B cell (primary cell): Measurements from ENCODE around the gene KCTD13.

Source experiments
- EZH2 ChIP-seq: IDR thresholded peaks from 2 replicates; pipeline ENCODE4 v1.6.1; 2012; ENCODE audit warnings: borderline replicate concordance, low read depth, mild to moderate bottlenecking, moderate library complexity, low read length; ENCODE audit not compliant: insufficient read depth, poor library complexity, severe bottlenecking
- TF ChIP-seq, protein P1 (sequence below): fragments of 200-600 bp; IDR thresholded peaks from one replicate; pipeline ENCODE4 v1.8.0; 2022; ENCODE audit warnings: antibody characterized with exemption, mild to moderate bottlenecking

DNA sequence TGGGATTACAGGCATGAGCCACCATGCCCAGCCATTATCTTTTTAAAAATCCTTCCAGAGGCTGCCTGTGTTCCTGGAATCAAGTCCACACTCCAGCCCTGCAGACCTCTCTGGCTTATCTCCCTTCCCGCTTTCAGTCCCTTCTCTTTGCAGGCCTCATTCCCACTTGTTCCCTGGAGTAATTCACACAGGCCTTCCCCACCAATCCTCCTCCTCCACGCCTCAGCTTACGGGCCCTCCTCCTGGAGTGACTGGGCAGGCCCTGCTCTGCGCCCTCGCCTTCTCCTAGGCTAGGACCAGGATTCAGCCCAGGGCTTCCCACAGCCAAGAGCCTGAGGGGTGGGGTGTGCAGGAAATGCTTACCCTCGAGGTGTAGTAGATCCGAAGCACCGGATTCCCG is 65.8 kb downstream of the KCTD13 start:
- TF ChIP-seq EZH2: no peak
- TF ChIP-seq, protein P1, sequence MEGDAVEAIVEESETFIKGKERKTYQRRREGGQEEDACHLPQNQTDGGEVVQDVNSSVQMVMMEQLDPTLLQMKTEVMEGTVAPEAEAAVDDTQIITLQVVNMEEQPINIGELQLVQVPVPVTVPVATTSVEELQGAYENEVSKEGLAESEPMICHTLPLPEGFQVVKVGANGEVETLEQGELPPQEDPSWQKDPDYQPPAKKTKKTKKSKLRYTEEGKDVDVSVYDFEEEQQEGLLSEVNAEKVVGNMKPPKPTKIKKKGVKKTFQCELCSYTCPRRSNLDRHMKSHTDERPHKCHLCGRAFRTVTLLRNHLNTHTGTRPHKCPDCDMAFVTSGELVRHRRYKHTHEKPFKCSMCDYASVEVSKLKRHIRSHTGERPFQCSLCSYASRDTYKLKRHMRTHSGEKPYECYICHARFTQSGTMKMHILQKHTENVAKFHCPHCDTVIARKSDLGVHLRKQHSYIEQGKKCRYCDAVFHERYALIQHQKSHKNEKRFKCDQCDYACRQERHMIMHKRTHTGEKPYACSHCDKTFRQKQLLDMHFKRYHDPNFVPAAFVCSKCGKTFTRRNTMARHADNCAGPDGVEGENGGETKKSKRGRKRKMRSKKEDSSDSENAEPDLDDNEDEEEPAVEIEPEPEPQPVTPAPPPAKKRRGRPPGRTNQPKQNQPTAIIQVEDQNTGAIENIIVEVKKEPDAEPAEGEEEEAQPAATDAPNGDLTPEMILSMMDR: no peak
